ENCODE measurements around the gene CAB39. TPM values are rescaled to one million over a fixed set of nuclear protein-coding genes. Genes with fewer than 3 reads are reported as not detected.

Gene CAB39
- total RNA-seq, 1 donor from 2014 or later: 94.0 TPM

GRCh38 chr2:230781130-230781797, 68.6 kb downstream of the CAB39 start:
- DNase-seq (ENCODE audit: low spot score): no peak

- no peak for DNase-seq (ENCODE audit: low spot score)
Measured at GRCh38 chr2:230783101-230783500, 70.5 kb downstream of the CAB39 start.

GRCh38 chr2:230784795-230785194, 72.2 kb downstream of the CAB39 start:
- no peak for DNase-seq (ENCODE audit: low spot score)

- no peak for DNase-seq (ENCODE audit: low spot score)
Measured at GRCh38 chr2:230785346-230785745, 72.7 kb downstream of the CAB39 start.

- DNase-seq (ENCODE audit: low spot score): no peak
Measured at GRCh38 chr2:230787101-230787500, 74.5 kb downstream of the CAB39 start.

- no peak for DNase-seq (ENCODE audit: low spot score)
Measured at GRCh38 chr2:230788554-230789175, 76.0 kb downstream of the CAB39 start.

- no peak for DNase-seq (ENCODE audit: low spot score)
Measured at GRCh38 chr2:230790981-230791380, 78.3 kb downstream of the CAB39 start.

- no peak for DNase-seq (ENCODE audit: low spot score)
Measured at GRCh38 chr2:230793572-230794359, 81.1 kb downstream of the CAB39 start.

GRCh38 chr2:230794497-230794896, 81.9 kb downstream of the CAB39 start:
- DNase-seq (ENCODE audit: low spot score): no peak

- DNase-seq (ENCODE audit: low spot score): no peak
Measured at GRCh38 chr2:230795856-230796255, 83.2 kb downstream of the CAB39 start.

GRCh38 chr2:230796280-230796862, 83.7 kb downstream of the CAB39 start:
- no peak for DNase-seq (ENCODE audit: low spot score)

- DNase-seq (ENCODE audit: low spot score): no peak
Measured at GRCh38 chr2:230797515-230798495, 85.2 kb downstream of the CAB39 start.

GRCh38 chr2:230798769-230799399, 86.2 kb downstream of the CAB39 start:
- no peak for DNase-seq (ENCODE audit: low spot score)

GRCh38 chr2:230805353-230806017, 92.8 kb downstream of the CAB39 start:
- no peak for DNase-seq (ENCODE audit: low spot score)

- DNase-seq (ENCODE audit: low spot score): no peak
Measured at GRCh38 chr2:230807729-230808128, 95.1 kb downstream of the CAB39 start.

- DNase-seq (ENCODE audit: low spot score): no peak
Measured at GRCh38 chr2:230809015-230809414, 96.4 kb downstream of the CAB39 start.

GRCh38 chr2:230809677-230810251, 97.1 kb downstream of the CAB39 start:
- no peak for DNase-seq (ENCODE audit: low spot score)

GRCh38 chr2:230811508-230811907, 98.9 kb downstream of the CAB39 start:
- no peak for DNase-seq (ENCODE audit: low spot score)

GRCh38 chr2:230812033-230812432, 99.4 kb downstream of the CAB39 start:
- no peak for DNase-seq (ENCODE audit: low spot score)
